Activated CD4-positive, alpha-beta T cell treated with anti-CD3 and anti-CD28 coated beads for 24 hours (primary cell): Measurements from ENCODE around the gene POLR3A.
"Not testable (repeated sequence)": the region's sequence is repeated elsewhere in the genome, so short reads cannot be mapped to it uniquely, and the experiment has no call there.

Source experiments
- DNase-seq, 2 donors: peaks; one replicate each; pipeline ENCODE4 v3.0.0-alpha.2; 2020; ENCODE audit warnings: low read depth in 2 of 2

Gene POLR3A

DNA sequence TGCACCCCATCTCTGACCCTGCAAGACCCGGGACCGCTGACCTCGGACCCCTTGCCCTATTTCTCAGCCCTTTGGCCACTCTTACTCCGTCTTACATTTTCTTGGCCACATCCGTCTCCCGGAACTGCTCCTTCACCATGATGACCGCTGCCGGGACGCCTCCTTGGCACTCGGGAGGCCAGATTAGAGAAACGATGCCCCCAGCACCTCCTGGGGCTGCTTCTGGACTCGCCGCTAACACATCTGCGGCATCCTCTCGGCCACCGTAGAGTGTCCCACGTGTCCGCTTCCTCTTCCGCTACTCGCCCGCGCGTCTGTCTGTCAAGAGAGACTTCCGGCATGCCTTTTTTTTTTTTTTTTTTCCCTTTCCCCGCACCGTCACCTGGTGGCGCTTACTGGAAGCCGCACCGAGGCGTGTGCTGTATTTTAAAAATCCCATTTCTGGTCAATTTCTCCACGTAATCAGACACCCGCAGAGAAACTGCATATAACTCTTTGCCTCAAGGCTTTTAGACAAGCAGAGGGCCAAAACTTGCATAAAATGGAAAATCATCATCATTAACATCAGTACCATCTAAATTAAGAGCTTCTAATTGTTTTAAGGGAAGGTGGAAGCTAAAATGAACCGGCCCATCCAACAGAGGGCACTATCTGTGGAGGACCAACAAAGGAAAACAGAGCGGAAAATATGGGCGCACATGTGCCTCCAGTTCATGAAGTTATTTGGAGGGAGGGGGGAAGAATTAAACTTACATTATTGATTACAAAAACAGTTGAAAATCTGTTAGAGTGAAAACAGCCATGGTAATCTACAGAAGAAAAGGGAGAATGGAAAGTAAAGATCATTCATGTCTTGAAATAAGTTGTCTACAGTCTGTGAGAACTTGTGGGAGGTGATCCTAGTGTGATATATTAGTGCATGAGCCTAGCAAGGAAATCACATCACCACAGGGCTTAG is at the start of gene POLR3A:
Gene POLR3A (minus strand): TSS at position 247 of the 958 bp plus-strand sequence. CDS start 108 bp downstream, at position 139.
- peak; percentile 86 for DNase-seq

GRCh38 chr10:78078539-78079330 is 49.4 kb upstream of the POLR3A start:
- no peak for DNase-seq

DNA sequence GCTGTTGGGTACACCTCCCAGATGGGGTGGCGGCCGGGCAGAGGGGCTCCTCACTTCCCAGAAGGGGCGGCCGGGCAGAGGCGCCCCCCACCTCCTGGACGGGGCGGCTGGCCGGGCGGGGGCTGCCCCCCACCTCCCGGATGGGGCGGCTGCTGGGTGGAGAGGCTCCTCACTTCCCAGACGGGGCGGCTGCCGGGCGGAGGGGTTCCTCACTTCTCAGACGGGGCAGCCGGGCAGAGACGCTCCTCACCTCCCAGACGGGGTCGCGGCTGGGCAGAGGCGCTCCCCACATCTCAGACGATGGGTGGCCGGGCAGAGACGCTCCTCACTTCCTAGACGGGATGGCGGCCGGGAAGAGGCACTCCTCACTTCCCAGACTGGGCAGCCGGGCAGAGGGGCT is 46.5 kb upstream of the POLR3A start:
- DNase-seq, result not testable (repeated sequence)

DNA sequence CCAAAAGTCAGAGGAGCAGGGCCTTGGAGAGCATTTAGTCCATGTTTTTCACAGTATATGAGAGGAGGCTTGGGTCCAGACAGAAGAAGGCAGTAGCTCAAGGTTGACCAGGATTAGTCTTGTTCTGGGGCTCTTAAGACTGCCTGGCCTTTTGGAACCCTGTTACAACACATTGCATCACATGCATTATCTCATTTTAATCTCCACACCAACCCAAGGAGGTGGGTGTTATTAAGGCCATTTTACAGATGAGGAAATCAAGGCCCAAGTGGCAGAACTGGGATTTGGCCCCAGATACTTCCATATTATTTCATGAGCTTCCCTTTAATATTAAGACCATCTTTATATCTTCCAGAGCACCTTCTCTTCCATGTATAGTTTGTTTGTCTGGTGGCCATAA is 43.2 kb upstream of the POLR3A start:
- no peak for DNase-seq

- no peak for DNase-seq
These were observed 42.5 kb upstream of the POLR3A start for GRCh38 chr10:78071857-78072179.

- DNase-seq, result no peak
These were observed 42.0 kb upstream of the POLR3A start for GRCh38 chr10:78071140-78071856.

GRCh38 chr10:78070726-78071125 is 41.4 kb upstream of the POLR3A start:
- no peak for DNase-seq

DNA sequence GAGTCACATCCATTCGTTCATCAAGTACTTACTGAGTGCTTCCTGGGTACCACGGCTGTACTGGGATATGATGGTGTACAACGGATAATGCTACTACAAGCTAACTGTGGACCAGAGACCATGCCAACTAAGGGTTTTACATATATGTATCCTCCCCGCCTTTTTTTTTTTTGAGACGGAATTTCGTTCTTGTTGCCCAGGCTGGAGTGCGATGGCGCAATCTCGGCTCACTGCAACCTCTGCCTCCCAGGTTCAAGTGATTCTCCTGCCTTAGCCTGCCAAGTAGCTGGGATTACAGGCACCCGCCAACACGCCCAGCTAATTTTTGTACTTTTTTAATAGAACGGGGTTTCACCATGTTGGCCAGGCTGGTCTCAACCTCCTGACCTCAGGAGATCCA is 40.7 kb upstream of the POLR3A start:
- DNase-seq, result not testable (repeated sequence)

DNA sequence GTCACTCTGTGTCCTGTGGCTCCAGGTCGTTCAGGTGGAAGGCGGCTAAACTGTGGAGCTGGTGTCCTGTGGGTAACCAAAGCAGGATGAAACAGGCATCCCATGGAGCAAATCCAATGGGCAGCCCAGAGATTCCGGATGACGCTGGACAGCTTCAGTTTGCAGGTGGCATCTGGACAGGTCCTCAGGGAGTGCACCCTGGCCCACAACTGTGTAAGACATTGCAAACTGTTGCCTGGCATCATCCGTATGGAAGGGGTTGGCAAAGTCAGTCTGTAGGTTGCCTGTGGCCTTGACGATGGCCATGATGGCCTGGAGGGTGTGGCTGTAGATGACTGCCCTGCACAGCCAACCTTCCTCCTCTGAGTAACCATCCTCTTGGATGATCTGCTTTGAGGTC is 39.8 kb upstream of the POLR3A start:
- no peak for DNase-seq

- DNase-seq, result no peak
These were observed 37.6 kb upstream of the POLR3A start for GRCh38 chr10:78066728-78067430.

GRCh38 chr10:78066012-78066411 is 36.7 kb upstream of the POLR3A start:
- DNase-seq, result no peak

DNA sequence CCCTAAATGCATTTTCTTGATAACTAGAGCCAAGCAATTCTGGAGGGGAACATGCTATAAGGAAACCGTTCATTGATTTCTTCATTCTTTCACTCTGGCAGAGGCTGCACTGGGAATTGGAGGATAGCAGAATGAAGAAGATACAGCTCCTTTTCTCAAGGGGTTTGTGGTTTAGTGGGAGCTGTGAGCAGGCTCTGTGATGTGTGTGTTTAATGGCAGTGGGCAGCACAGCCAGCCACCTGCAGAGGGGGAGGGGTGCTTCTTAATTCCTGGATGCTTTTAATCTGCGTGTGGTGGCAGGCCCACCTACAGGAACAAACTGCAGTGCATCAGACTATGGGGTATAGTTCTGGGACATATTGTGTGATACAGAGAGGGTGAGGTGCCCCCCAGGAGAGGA is 36.3 kb upstream of the POLR3A start:
- no peak for DNase-seq

DNA sequence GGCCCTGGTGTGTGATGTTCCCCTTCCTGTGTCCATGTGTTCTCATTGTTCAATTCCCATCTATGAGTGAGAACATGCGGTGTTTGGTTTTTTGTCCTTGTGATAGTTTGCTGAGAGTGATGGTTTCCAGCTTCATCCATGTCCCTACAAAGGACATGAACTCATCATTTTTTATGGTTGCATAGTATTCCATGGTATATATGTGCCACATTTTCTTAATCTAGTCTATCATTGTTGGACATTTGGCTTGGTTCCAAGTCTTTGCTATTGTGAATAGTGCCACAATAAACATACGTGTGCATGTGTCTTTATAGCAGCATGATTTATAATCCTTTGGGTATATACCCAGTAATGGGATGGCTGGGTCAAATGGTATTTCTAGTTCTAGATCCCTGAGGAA is 35.6 kb upstream of the POLR3A start:
- DNase-seq, result not testable (repeated sequence)

DNA sequence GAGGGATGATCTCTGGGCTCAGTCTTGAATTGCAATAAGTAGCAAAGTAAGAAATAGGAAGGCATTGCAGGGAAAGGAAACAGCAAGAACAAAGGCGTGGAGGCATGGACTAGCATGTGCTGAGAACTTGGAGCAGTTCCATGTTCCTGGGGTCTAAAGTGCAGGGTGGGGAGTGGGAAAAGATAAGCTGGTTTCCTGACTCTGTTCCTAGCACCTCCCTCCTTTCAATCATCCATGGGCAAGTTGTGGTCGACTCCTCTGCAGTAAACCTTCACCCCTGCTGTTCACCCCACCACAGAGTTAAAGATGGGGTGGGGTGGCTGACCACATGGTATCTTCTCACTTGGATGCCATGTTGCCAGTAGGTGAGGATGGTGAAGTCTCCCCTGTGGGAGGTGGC is 33.9 kb upstream of the POLR3A start:
- DNase-seq, result no peak

DNA sequence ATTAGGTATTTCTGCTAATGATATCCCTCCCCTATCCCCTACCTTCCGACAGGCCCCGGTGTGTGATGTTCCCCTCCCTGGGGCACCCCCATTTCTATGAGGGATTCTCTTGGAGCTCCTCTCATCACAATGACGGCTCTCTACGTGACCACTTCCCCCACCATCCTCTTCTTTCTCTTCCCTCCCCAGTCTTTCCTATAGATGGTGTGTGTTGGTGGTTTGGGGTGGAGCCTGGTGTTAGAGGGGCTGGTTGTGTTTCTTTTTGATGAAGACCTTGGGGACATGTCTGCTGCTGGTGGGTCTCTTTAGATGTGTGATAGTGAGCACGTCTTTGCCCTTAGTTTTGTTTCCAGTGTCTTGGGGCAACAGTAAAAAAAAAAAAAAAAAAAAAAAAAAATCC is 33.0 kb upstream of the POLR3A start:
- no peak for DNase-seq

- no peak for DNase-seq
These were observed 30.8 kb upstream of the POLR3A start for GRCh38 chr10:78059906-78060702.

- DNase-seq, result no peak
These were observed 29.2 kb upstream of the POLR3A start for GRCh38 chr10:78058562-78058961.

GRCh38 chr10:78053211-78053868 is 24.0 kb upstream of the POLR3A start:
- DNase-seq, result no peak

DNA sequence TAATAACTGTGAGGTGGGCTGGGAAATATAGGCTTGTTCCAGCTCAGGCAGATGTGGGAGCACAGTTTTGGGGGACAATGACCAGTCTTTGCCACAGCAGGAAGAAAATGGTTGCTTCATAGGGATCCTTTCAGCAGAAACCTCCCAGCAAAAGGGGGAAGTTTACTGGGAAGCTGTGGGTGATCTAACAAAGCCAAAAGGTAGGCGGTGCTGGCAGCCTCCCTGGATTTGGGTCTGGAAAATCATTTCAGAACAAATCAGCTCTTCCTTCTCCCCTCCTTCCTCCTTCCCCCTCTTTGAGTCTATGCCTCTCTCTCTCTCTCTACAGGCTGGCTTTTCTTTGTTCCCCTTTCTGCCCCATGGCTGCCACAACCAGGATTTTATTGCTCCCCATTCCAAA is 20.5 kb upstream of the POLR3A start:
- DNase-seq, result no peak

DNA sequence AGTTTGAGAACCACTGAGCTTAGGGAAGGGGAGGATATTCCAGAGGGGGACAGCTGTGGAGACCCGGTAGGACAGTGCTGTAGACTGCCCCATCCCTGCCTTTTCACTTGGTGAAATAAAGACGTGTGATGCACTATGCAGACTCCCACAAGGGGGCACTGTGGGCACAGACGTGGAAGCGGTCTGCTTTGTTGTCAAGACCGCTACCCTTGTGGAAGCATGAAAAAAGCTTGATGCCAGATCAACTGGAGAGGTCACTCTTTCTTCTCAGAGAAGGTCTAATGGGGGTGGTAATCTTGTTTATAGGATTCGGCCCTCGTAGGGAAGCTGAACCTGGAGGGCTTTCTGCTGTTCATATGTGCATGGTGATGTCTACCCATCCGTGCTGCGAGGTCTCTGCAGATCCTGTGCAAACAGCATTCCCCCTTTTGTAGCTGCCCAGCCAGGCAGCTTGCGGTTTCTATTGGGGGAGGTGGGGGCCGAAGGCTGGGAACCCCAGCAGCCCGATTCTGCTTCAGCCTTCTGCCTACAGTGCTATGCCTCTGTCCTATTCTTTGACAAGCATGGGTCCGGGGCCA is 18.1 kb upstream of the POLR3A start:
- peak; percentile 67 to 87 for DNase-seq
